H1 (cell line): ENCODE measurements around the gene AUH. TPM values are rescaled to one million over a fixed set of nuclear protein-coding genes. Genes with fewer than 3 reads are reported as not detected.

Experiments used
- BCL11A ChIP-seq, 2 experiments: IDR thresholded peaks; one replicate each; pipeline ENCODE4 v1.6.1; 2011; ENCODE audit warnings: low read depth in 2 of 2, low read length in 2 of 2, mild to moderate bottlenecking in 2 of 2
- CBX5 ChIP-seq: fragments of 300-800, 300-1000 bp; sonication (generic); IDR thresholded peaks from 2 replicates; pipeline ENCODE4 v1.7.1; 2016; ENCODE audit warnings: antibody characterized with exemption, low read length, low read depth
- MAX ChIP-seq: IDR thresholded peaks from 2 replicates; pipeline ENCODE4 v1.6.1; 2012; ENCODE audit warnings: inconsistent platforms
- SIRT6 ChIP-seq: IDR thresholded peaks from one replicate; pipeline ENCODE4 v1.7.1; 2012; ENCODE audit warnings: low read length, inconsistent platforms
- TAF7 ChIP-seq: optimal IDR thresholded peaks from 2 replicates; pipeline ENCODE3; 2011; ENCODE audit warnings: low read depth, mild to moderate bottlenecking, inconsistent platforms, low read length, moderate library complexity, borderline replicate concordance
- TBP ChIP-seq: IDR thresholded peaks from 2 replicates; pipeline ENCODE4 v1.6.1; 2011; ENCODE audit warnings: low read depth, low read length, improper control_type of control experiment
- polyA plus RNA-seq, 7 experiments: library from polyadenylated mRNA; depleted of rRNA in 3 of 7; stranded (reverse) in 5 of 7; unstranded in 2 of 7; fragments of >200 nt in 5 of 7; fragments of 200-250 nt in 2 of 7; gene quantifications; 1 replicate in 5 of 7; 2 replicates in 1 of 7; 4 replicates in 1 of 7; pipeline versions ENCODE4 v1.2.1 to v1.2.3, GENCODE V29; 2011 to 2013; ENCODE audit warnings: missing spikeins in 2 of 7, mixed read lengths in 2 of 7
- total RNA-seq: library from RNA; stranded (reverse); fragmentation: NEBNext Ultra II Directional; extraction: Animal tissue kit (Norgen Biotek cat#: 25700); gene quantifications from 2 replicates; pipeline ENCODE4 v1.2.1, GENCODE V29; 2021

AUH gene
- total and polyA plus RNA-seq, 2 of the 8 experiments (the other 6 are each of a cell fraction or from before 2014, with no cell fraction given), result 5.8 to 21.9 TPM

GRCh38 chr9:91405343-91406077, 43.8 kb upstream of the AUH start (continued):
- TF ChIP-seq TAF7 (no peak), MAX (no peak), TBP (no peak), SIRT6 (no peak), CBX5 (no peak), BCL11A (IDR thresholded peaks at IDR 0.05; ENCODE audit: low read depth in 2 of 2, low read length in 2 of 2) (no peak)
